HG02642 (cell line): Measurements from ENCODE around the gene AGAP9.
"Not testable (repeated sequence)": the region's sequence is repeated elsewhere in the genome, so short reads cannot be mapped to it uniquely, and the experiment has no call there.

ENCODE experiments used
- ATAC-seq: cut with Tn5 transposase; IDR thresholded peaks from one replicate; pipeline ENCODE4 v1.9.1; 2021; ENCODE audit warnings: mild to moderate bottlenecking; ENCODE audit not compliant: unreplicated experiment, poor library complexity

Gene AGAP9

GRCh38 chr10:47489630-47490029, 33.8 kb downstream of the AGAP9 start:
- not testable (repeated sequence) for ATAC-seq

DNA sequence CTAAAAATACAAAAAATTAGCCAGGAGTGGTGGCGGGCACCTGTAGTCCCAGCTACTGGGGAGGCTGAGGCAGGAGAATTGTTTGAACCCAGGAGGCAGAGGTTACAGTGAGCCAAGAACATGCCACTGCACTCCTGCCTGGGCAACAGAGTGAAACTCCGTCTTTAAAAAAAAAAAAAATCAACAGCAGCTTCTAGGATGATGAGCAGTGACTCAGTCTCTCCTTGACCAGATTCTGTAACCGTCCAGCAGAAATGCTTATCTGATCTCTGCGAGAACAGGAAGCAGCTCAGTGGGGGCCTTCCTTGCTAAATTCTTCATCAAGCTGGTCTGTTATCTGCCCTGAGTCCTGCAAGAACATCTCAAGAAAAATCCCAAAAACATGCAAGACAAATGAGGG, 37.5 kb downstream of the AGAP9 start:
- ATAC-seq = not testable (repeated sequence)

DNA sequence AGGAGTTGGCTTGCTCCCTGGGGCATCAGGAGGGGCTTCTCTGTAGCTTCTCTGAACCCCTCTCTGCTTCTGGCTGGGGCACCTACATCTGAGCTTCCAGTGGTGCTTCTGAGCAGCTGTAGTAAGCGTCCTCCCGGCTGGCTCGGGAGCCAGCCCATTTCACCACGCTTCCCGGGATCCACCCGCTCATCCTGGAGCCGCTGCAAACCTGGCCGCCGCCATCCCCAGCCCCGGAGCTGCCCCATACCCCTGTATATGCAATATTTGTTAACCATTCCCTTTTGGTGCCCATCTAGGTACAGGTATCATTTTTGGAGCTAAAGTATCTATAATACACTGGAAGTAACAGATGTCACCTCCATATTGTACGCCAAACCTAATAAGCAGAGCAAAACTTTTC, 38.7 kb downstream of the AGAP9 start:
- ATAC-seq = not testable (repeated sequence)

DNA sequence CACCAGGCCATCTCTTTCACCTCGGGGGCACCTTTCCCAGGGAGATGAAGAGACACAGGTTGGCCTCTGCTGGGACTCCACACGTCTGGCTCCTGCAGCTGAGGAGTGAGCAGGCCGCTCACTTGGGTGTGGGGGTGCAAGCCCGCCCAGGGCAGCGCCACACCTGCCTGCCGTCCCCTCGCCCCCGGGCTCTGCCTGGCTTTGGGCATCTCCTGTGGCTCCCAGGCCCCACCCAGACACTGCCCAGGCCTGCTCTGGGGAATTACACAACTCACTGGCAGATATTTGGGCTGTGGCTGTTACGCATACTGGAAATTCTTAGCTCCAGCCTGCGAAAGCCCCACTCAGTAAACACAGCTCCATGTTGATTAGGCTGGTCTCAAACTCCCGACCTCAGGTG, 39.5 kb downstream of the AGAP9 start, which contains the start of gene ANXA8:
ANXA8 (minus strand) TSS at position 193 of the 400 bp plus-strand sequence; CDS start at position 11, 182 bp downstream.
- ATAC-seq = not testable (repeated sequence)

- ATAC-seq = not testable (repeated sequence)
Measured at GRCh38 chr10:47482367-47482766, 41.1 kb downstream of the AGAP9 start.

GRCh38 chr10:47481768-47482181, 41.7 kb downstream of the AGAP9 start:
- not testable (repeated sequence) for ATAC-seq

- ATAC-seq = not testable (repeated sequence)
Measured at GRCh38 chr10:47481182-47481766, 42.2 kb downstream of the AGAP9 start.

GRCh38 chr10:47480133-47480532, 43.3 kb downstream of the AGAP9 start:
- ATAC-seq = not testable (repeated sequence)

DNA sequence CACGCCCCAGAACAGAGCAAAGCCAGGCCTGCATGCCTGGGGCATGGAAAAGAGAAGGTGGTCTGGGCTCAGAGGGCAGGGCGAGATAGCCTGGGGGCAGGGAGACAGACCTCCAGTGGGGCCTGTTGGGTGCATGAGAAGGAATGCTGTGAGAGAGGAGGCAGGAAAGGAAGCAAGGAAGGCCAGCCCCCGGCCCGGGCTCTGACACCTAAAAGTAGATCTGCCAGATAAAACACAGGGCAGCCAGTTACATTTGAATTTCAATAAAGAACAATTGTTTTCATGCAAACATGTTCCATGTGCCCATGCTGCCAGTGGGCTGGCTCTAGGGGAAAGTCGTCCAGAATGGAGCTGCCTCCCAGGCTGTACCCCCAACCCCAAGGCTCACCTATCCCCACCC, 45.3 kb downstream of the AGAP9 start:
- ATAC-seq = not testable (repeated sequence)

- ATAC-seq = not testable (repeated sequence)
Measured at GRCh38 chr10:47477078-47477477, 46.4 kb downstream of the AGAP9 start.

DNA sequence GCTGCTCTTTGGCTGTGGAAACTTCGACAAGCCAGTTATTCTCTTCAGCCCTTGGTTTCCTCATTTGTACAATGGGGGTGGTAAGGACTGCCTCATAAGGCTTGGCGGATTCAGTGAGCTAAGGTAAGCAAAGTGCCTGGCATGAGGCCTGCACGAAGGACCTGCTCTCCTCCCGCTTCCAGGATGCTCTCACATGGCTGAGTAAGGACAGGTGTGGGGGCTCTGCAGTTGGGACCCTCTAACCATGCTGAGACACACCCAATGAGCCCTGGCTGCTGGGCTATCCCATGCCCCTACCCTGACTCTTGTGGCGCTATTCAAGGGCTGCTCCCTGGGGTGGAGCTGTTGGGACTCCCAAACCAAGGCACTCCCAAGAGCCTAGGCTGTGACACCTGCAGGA, 48.3 kb downstream of the AGAP9 start:
- ATAC-seq = not testable (repeated sequence)

DNA sequence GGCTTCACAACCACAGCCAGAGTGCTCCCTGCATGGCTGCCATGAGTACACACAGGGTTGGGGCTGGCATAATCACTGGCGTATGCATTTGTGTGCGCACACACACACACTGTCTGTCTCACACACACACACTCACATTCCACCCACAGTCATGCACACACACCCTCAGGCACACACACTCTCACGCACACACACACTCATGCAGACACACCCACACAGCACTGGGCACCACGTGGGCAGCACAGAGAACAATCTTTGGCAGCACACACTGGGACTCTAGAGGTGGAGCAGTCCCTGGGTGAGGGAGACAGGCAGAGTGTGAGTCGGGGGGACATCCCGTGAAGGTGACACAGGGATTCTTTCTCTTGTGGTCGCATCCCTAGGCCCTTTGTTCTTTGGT, 49.9 kb downstream of the AGAP9 start:
- ATAC-seq = not testable (repeated sequence)

DNA sequence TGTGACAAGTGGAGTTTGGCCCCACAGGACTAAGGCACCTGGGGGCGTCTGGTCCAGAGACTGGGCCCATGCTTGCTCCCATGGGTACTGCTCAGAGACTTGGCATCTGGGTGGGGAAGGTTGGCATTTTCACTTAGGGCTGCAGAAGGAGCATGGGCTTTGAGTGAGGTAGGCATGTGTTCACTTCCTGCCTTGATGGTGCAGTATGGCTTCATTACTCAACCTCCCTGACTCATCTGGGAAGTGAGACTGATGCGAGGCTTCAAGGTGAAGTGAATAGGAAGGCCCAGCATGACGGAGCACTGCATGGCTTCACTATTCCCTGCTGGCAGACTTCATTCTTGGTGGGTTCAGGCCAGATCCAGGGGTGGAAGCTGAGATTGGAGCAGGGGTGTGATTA, 50.8 kb downstream of the AGAP9 start:
- not testable (repeated sequence) for ATAC-seq

GRCh38 chr10:47472072-47472471, 51.4 kb downstream of the AGAP9 start:
- ATAC-seq = not testable (repeated sequence)

- not testable (repeated sequence) for ATAC-seq
Measured at GRCh38 chr10:47468731-47469528, 54.5 kb downstream of the AGAP9 start.

GRCh38 chr10:47467957-47468356, 55.5 kb downstream of the AGAP9 start:
- not testable (repeated sequence) for ATAC-seq

DNA sequence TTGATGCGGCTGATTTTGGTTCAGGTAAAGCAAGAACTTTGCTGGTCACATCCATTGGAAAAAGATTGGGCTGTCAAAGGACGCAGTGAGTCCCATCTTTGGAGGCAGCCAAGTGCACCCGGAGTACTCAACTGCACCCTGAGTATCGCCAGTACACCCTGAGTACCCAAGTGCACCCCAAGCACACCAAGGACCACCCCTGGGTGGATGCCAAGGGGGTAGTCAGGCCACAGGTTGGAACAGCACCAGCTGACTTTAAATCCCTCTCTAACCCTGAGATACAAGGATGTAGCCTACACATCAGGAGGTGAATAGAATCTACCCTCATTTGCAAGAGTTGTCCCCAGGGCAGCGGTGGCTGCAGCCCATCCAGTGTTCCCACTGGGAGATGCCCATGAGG, 56.0 kb downstream of the AGAP9 start:
- not testable (repeated sequence) for ATAC-seq

DNA sequence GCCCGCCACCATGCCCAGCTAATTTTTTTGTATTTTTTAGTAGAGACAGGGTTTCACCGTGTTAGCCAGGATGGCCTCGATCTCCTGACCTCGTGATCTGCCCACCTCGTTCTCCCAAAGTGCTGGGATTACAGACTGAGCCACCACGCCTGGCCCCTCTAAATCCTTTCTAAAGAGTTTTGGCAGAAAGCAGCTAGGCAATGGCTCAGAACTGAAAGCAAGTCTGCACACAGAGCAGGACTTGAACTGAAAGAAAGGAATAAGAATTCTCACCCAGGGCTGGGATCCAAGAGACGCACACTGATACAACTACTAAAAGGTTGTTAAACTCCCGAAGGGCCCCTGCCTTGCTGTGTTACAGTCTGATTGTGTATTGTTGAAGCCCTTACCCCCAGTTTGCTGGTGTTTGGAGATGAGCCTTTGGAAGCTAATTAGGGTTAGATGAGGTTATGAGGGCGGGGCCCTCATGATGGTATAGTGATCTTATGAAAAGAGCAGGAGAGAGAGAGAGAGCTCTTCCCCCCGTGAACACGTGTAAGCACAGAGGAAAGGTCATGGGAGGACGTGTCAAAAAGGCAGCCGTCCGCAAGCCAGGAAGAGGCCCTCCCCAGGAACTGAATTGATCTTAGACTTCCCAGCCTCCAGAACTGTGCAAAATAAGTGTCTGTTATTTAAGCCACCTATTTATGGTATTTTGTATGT, 58.1 kb downstream of the AGAP9 start:
- not testable (repeated sequence) for ATAC-seq

DNA sequence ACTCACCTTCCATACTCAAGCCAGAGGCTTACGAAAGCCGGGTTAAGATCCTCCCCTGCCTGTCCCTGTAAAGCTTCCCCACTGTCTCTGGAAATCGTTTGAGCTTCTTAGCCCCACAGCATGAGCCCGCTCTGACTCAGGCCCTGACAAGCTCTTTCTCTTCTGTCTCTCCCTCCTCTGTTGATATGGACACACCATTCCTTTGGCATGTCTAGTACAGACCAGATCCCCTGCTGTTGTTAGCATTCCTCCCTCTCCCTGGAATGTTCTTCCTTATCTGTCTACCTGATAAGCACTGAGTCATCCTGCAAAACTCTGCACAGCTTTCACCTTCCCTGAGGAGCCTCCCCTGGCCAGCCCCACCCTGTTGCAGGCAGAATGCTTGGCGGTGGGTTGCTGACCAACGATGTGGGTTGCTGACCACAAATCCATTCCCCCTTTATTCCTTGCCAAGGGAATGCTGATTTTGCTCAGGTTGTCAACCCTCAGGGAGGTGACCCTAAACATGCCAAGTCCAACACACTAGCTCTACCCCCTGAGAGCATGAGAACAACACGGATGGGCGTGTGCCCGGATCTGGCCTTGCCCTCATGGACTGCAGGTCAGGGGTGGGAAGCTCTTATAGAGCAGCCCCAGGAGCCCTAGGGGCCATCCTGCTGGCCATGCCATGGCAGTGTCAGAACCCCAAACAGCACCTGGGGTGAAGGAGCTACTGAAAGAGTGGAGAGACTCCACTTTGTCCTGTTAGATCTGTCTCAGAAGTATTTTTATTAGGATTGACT, 60.7 kb downstream of the AGAP9 start:
- not testable (repeated sequence) for ATAC-seq

- peak; percentile 61 for ATAC-seq
Measured at GRCh38 chr10:47461261-47461687, 62.2 kb downstream of the AGAP9 start.
